CD4-positive, alpha-beta T cell (primary cell): ENCODE results near the gene SRMS. TPM values are rescaled to one million over a fixed set of nuclear protein-coding genes. Genes with fewer than 3 reads are reported as not detected.

Source experiments
- ATAC-seq: fragments of 200-7000 bp; cut with Tn5 transposase; one replicate; pipeline ENCODE4 v1.10.0; 2022; ENCODE audit warnings: mild to moderate bottlenecking; ENCODE audit not compliant: poor library complexity
- CTCF ChIA-PET: fragments of 350-600 bp; sonication (Branson Sonifier 250); formaldehyde crosslinking; loops from one replicate; lab custom pipeline; 2021; ENCODE audit warnings: antibody characterized with exemption, inconsistent platforms; lab: Charles Lee
- POLR2A ChIA-PET: fragments of 350-600 bp; sonication (Branson Sonifier 250); formaldehyde crosslinking; loops from one replicate; lab custom pipeline; 2021; ENCODE audit warnings: antibody characterized with exemption, inconsistent platforms; lab: Charles Lee
- DNase-seq, 14 experiments: peaks; one replicate each; pipeline ENCODE4 v3.0.0-alpha.2; 2013 to 2020; ENCODE audit warnings: mixed read lengths in 2 of 14
- H3K27ac ChIP-seq, 2 donors: one replicate each; pipeline versions ENCODE4 v1.5.1 to v1.7.0; 2013; ENCODE audit warnings: low read length in 2 of 2, low read depth in 1 of 2, mild to moderate bottlenecking in 1 of 2
- H3K27me3 ChIP-seq, 2 experiments: 1 replicate in 1 of 2; 2 replicates in 1 of 2; pipeline versions ENCODE4 v1.6.1 to v1.7.0; 2013; ENCODE audit warnings: low read length in 2 of 2, control low read depth in 1 of 2, mild to moderate bottlenecking in 1 of 2, moderate library complexity in 1 of 2; ENCODE audit not compliant: insufficient read depth in 2 of 2, control insufficient read depth in 1 of 2
- H3K36me3 ChIP-seq: one replicate; pipeline ENCODE4 v1.6.1; 2013; ENCODE audit warnings: low read length, control low read depth; ENCODE audit not compliant: insufficient read depth
- H3K4me1 ChIP-seq: one replicate; pipeline ENCODE4 v1.6.1; 2013; ENCODE audit warnings: low read length, control low read depth; ENCODE audit not compliant: insufficient read depth
- H3K4me3 ChIP-seq: one replicate; pipeline ENCODE4 v1.5.1; 2013; ENCODE audit warnings: mild to moderate bottlenecking, low read length, moderate library complexity
- H3K9me3 ChIP-seq, 2 experiments: 1 replicate in 1 of 2; 2 replicates in 1 of 2; pipeline versions ENCODE4 v1.6.1 to v1.7.0; 2013; ENCODE audit warnings: low read length in 2 of 2, mild to moderate bottlenecking in 2 of 2, control low read depth in 1 of 2, moderate library complexity in 1 of 2; ENCODE audit not compliant: control insufficient read depth in 1 of 2, insufficient read depth in 1 of 2
- H3K27ac Mint-ChIP-seq: one replicate; pipeline ENCODE4 v1.8.0; 2020; ENCODE audit warnings: mixed read lengths
- H3K27me3 Mint-ChIP-seq: one replicate; pipeline ENCODE4 v1.8.0; 2021; ENCODE audit warnings: mixed read lengths
- H3K36me3 Mint-ChIP-seq: one replicate; pipeline ENCODE4 v1.8.0; 2021; ENCODE audit warnings: low read depth, mixed read lengths
- H3K4me1 Mint-ChIP-seq: one replicate; pipeline ENCODE4 v1.8.0; 2021; ENCODE audit warnings: low read depth, mixed read lengths
- H3K4me3 Mint-ChIP-seq: one replicate; pipeline ENCODE4 v1.8.0; 2020; ENCODE audit warnings: mild to moderate bottlenecking, mixed read lengths
- H3K9me3 Mint-ChIP-seq: one replicate; pipeline ENCODE4 v1.8.0; 2020; ENCODE audit warnings: mixed read lengths
- CTCF ChIP-seq: fragments of 200-600 bp; IDR thresholded peaks from one replicate; pipeline ENCODE4 v1.8.0; 2022; ENCODE audit warnings: antibody characterized with exemption, mild to moderate bottlenecking
- intact Hi-C, 2 experiments: fragments of 100-400 bp; cut with DNase I in 1 of 2; cut with micrococcal nuclease in 1 of 2; formaldehyde crosslinking; loops; one replicate each; pipeline versions ENCODE4 v1.15.1 to v1.9.0; 2023 to 2025; cut with DNase I, micrococcal nuclease
- total RNA-seq, 174 experiments: library from RNA in 2 of 174; stranded (reverse) in 2 of 174; gene quantifications; one replicate each; pipeline ENCODE4 v1.2.3 and lab custom pipeline; 2021 to 2026

The SRMS gene
- total RNA-seq, 2 experiments from 2014 or later = not detected

GRCh38 chr20:63534427-63534830 is 13.1 kb downstream of the SRMS start:
- Mint-ChIP-seq H3K9me3 (no peaks in the 10 kb centered on the region), H3K4me1 (peaks cover 22% of the 10 kb centered on the region), H3K36me3 (no peaks in the 10 kb centered on the region), H3K27me3 (no peaks in the 10 kb centered on the region), H3K27ac (no peak overlapping the region), H3K4me3 (no peak overlapping the region)
- Histone ChIP-seq H3K9me3 (peaks cover 0 to 8% of the 10 kb centered on the region in 2 experiments), H3K4me3 (no peak overlapping the region), H3K27me3 (no peaks in the 10 kb centered on the region), H3K36me3 (no peaks in the 10 kb centered on the region), H3K4me1 (peaks cover 33% of the 10 kb centered on the region), H3K27ac (no peak overlapping the region)
- POLR2A ChIA-PET = interaction anchor here (0.7 to 1.2 kb wide), 3 partner anchors 12 to 108 kb away, joined by 3 read pairs; partner anchors contain the start of gene PPDPF
- DNase-seq (no peak), ATAC-seq (no peak)
- no peak for TF ChIP-seq CTCF
- CTCF ChIA-PET = no interaction called here
- intact Hi-C loops = no loop called here

- H3K27me3 Mint-ChIP-seq = no peaks in the 10 kb centered on the region
- TF ChIP-seq CTCF = no peak
- ChIA-PET CTCF (no interaction called here), POLR2A (interaction anchor here (0.7 kb wide), 1 partner anchor 12 kb away, joined by 3 read pairs; no protein-coding TSS in a partner anchor)
- Histone ChIP-seq H3K4me3 (no peak overlapping the region), H3K27ac (no peak overlapping the region), H3K9me3 (peaks cover 0 to 8% of the 10 kb centered on the region in 2 experiments), H3K4me1 (peaks cover 28% of the 10 kb centered on the region), H3K36me3 (no peaks in the 10 kb centered on the region), H3K27me3 (no peaks in the 10 kb centered on the region)
- no peak overlapping the region for H3K27ac Mint-ChIP-seq
- no peaks in the 10 kb centered on the region for H3K36me3 Mint-ChIP-seq
- H3K9me3 Mint-ChIP-seq = no peaks in the 10 kb centered on the region
- peak in 1 of 14 experiments; percentile 28 for DNase-seq
- peaks cover 22% of the 10 kb centered on the region for H3K4me1 Mint-ChIP-seq
- no peak overlapping the region for H3K4me3 Mint-ChIP-seq
- no peak for ATAC-seq
- intact Hi-C loops = no loop called here
These were observed 13.6 kb downstream of the SRMS start for GRCh38 chr20:63533871-63534393.

GRCh38 chr20:63533388-63533787 is 14.2 kb downstream of the SRMS start:
- Mint-ChIP-seq H3K27me3 (no peaks in the 10 kb centered on the region), H3K4me3 (no peak overlapping the region), H3K9me3 (no peaks in the 10 kb centered on the region), H3K27ac (no peak overlapping the region), H3K4me1 (peaks cover 22% of the 10 kb centered on the region), H3K36me3 (no peaks in the 10 kb centered on the region)
- H3K4me3 ChIP-seq = no peak overlapping the region
- no peaks in the 10 kb centered on the region for H3K36me3 ChIP-seq
- H3K27ac ChIP-seq = no peak overlapping the region
- H3K9me3 ChIP-seq = peaks cover 0 to 8% of the 10 kb centered on the region in 2 experiments
- no peak for ATAC-seq
- intact Hi-C loops = no loop called here
- no peaks in the 10 kb centered on the region for H3K27me3 ChIP-seq
- TF ChIP-seq CTCF = no peak
- ChIA-PET CTCF (no interaction called here), POLR2A (no interaction called here)
- DNase-seq = peak in 1 of 14 experiments; percentile 21
- peaks cover 22% of the 10 kb centered on the region for H3K4me1 ChIP-seq
